K562 (cell line): ENCODE measurements around the gene E2F7.

Experiments used
- ATF3 ChIP-seq, 2 experiments: fragments of 450-650 bp in 1 of 2; sonication (generic) in 1 of 2; formaldehyde crosslinking in 1 of 2; IDR thresholded peaks in 1 of 2; conservative IDR thresholded peaks in 1 of 2; 2 replicates each; pipeline versions ENCODE4 v1.6.1 to v1.8.1; 2016 to 2023; ENCODE audit warnings: mild to moderate bottlenecking in 2 of 2, moderate library complexity in 2 of 2, inconsistent platforms in 1 of 2, missing genetic modification reagents in 1 of 2
- CBX5 ChIP-seq: IDR thresholded peaks from 2 replicates; pipeline ENCODE4 v1.6.1; 2014; ENCODE audit warnings: low read depth, borderline replicate concordance
- CTCF ChIP-seq, 3 experiments: IDR thresholded peaks in 2 of 3; conservative IDR thresholded peaks in 1 of 3; 2 replicates each; pipeline ENCODE4 v1.5.1; 2011 to 2012; ENCODE audit warnings: low read length in 3 of 3, mild to moderate bottlenecking in 3 of 3, control low read depth in 2 of 3, improper control_type of control experiment in 1 of 3, inconsistent platforms in 1 of 3, low read depth in 1 of 3, mixed read lengths in 1 of 3, moderate library complexity in 1 of 3; ENCODE audit not compliant: insufficient read depth in 2 of 3
- MYC ChIP-seq, 2 experiments: fragments of 250-450 bp in 1 of 2; sonication (Bioruptor Pico) in 1 of 2; IDR thresholded peaks; 2 replicates each; pipeline versions ENCODE4 v1.5.1 to v1.6.1; 2012 to 2021; ENCODE audit warnings: low read depth in 2 of 2, borderline replicate concordance in 1 of 2, improper control_type of control experiment in 1 of 2, low read length in 1 of 2, mild to moderate bottlenecking in 1 of 2, moderate library complexity in 1 of 2
- TF ChIP-seq, protein P1 (sequence below), 3 experiments: fragments of 200-800 bp in 1 of 3; fragments of 250-450 bp in 1 of 3; fragments of 450-650 bp in 1 of 3; sonication (Bioruptor Pico) in 1 of 3; sonication (Bioruptor generic) in 1 of 3; formaldehyde crosslinking in 1 of 3; IDR thresholded peaks; 2 replicates each; pipeline versions ENCODE4 v1.6.1 to v1.8.0; 2016 to 2022; ENCODE audit warnings: mild to moderate bottlenecking in 2 of 3, missing genetic modification characterization in 2 of 3, missing compliant biosample characterization in 1 of 3, moderate library complexity in 1 of 3

- TF ChIP-seq, protein P1, sequence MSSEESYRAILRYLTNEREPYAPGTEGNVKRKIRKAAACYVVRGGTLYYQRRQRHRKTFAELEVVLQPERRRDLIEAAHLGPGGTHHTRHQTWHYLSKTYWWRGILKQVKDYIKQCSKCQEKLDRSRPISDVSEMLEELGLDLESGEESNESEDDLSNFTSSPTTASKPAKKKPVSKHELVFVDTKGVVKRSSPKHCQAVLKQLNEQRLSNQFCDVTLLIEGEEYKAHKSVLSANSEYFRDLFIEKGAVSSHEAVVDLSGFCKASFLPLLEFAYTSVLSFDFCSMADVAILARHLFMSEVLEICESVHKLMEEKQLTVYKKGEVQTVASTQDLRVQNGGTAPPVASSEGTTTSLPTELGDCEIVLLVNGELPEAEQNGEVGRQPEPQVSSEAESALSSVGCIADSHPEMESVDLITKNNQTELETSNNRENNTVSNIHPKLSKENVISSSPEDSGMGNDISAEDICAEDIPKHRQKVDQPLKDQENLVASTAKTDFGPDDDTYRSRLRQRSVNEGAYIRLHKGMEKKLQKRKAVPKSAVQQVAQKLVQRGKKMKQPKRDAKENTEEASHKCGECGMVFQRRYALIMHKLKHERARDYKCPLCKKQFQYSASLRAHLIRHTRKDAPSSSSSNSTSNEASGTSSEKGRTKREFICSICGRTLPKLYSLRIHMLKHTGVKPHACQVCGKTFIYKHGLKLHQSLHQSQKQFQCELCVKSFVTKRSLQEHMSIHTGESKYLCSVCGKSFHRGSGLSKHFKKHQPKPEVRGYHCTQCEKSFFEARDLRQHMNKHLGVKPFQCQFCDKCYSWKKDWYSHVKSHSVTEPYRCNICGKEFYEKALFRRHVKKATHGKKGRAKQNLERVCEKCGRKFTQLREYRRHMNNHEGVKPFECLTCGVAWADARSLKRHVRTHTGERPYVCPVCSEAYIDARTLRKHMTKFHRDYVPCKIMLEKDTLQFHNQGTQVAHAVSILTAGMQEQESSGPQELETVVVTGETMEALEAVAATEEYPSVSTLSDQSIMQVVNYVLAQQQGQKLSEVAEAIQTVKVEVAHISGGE (CRISPR knock-in tag; IDR thresholded peaks at IDR 0.05): no peak
- TF ChIP-seq MYC (IDR thresholded peaks at IDR 0.05; ENCODE audit: low read depth, low read length) (no peak), MYC (CRISPR knock-in tag; IDR thresholded peaks at IDR 0.05; ENCODE audit: borderline replicate concordance, low read depth) (no peak), ATF3 (IDR thresholded peaks at IDR 0.05) (no peak), ATF3 (CRISPR knock-in tag; conservative IDR thresholded peaks at IDR 0.05) (no peak), CTCF (IDR thresholded peaks at IDR 0.05 in 2 of 3, conservative IDR thresholded peaks at IDR 0.05 in 1 of 3; ENCODE audit: insufficient read depth in 2 of 3, low read depth in 1 of 3, low read length in 3 of 3) (no peak), CBX5 (no peak)
These were observed 68.2 kb downstream of the E2F7 start for GRCh38 chr12:76997011-76997780.
